BLaER1 treated with 17β-estradiol and CSF1 and Interleukin-3, amounts not matched to agents 10 nM and 100 nM (cell line): ENCODE data around the gene PRR20G.

ENCODE experiments used
- H3K27ac ChIP-seq, 11 experiments: shearing (Covaris generic); formaldehyde crosslinking; 2 replicates each; pipeline ENCODE4 v1.8.1; 2022
- H3K27me3 ChIP-seq, 11 experiments: shearing (Covaris generic); formaldehyde crosslinking; 2 replicates each; pipeline ENCODE4 v1.8.1; 2022
- H3K36me3 ChIP-seq, 11 experiments: shearing (Covaris generic); formaldehyde crosslinking; 2 replicates each; pipeline ENCODE4 v1.8.1; 2022
- H3K4me1 ChIP-seq, 10 experiments: shearing (Covaris generic); formaldehyde crosslinking; 2 replicates each; pipeline ENCODE4 v1.8.1; 2022
- H3K4me2 ChIP-seq, 11 experiments: shearing (Covaris generic); formaldehyde crosslinking; 2 replicates each; pipeline ENCODE4 v1.8.1; 2022
- H3K4me3 ChIP-seq, 10 experiments: shearing (Covaris generic); formaldehyde crosslinking; 2 replicates each; pipeline ENCODE4 v1.8.1; 2022
- H3K9ac ChIP-seq, 11 experiments: shearing (Covaris generic); formaldehyde crosslinking; 2 replicates each; pipeline ENCODE4 v1.8.1; 2022
- H3K9me3 ChIP-seq, 11 experiments: shearing (Covaris generic); formaldehyde crosslinking; replicated peaks in 1 of 11; 2 replicates each; pipeline ENCODE4 v1.8.1; 2022
- H4K20me1 ChIP-seq, 11 experiments: shearing (Covaris generic); formaldehyde crosslinking; 2 replicates each; pipeline ENCODE4 v1.8.1; 2022
- Cebpa-rat ChIP-seq, 11 experiments: shearing (Covaris generic); IDR thresholded peaks; 2 replicates each; pipeline ENCODE4 v1.8.1; 2022

The PRR20G gene

GRCh38 chr3:127291114-127291513 is 3.3 kb upstream of the PRR20G start:
- Histone ChIP-seq H3K9ac (no peak overlapping the region), H3K27ac (no peak overlapping the region)

GRCh38 chr3:127289706-127290575 is 2.1 kb upstream of the PRR20G start:
- Histone ChIP-seq H3K4me3 (no peak overlapping the region), H3K4me1 (peaks cover 0 to 12% (median 5%) of the 10 kb centered on the region in 10 experiments; a peak in 12 of 20 replicates), H3K27ac (no peak overlapping the region)

More at GRCh38 chr3:127291114-127291513, 3.3 kb upstream of the PRR20G start:
- no peaks in the 10 kb centered on the region for H3K27me3 ChIP-seq
- no peaks in the 10 kb centered on the region for H3K36me3 ChIP-seq
- peaks cover 0 to 19% (median 5%) of the 10 kb centered on the region in 10 experiments; a peak in 12 of 20 replicates for H3K4me1 ChIP-seq
- no peak for TF ChIP-seq Cebpa-rat (IDR thresholded peaks at IDR 0.05)
- no peak overlapping the region for H3K4me3 ChIP-seq
- no peaks in the 10 kb centered on the region for H4K20me1 ChIP-seq
- no peak overlapping the region for H3K4me2 ChIP-seq
- peaks cover 0 to 20% (median 10%) of the 10 kb centered on the region in 11 experiments; a peak in 12 of 22 replicates for H3K9me3 ChIP-seq

GRCh38 chr3:127288921-127289705 is 1.3 kb upstream of the PRR20G start:
- Histone ChIP-seq H3K4me3 (no peak overlapping the region), H3K27ac (no peak overlapping the region), H3K4me1 (peaks cover 0 to 12% (median 5%) of the 10 kb centered on the region in 10 experiments; a peak in 12 of 20 replicates), H3K9ac (no peak overlapping the region), H3K27me3 (no peaks in the 10 kb centered on the region), H3K36me3 (no peaks in the 10 kb centered on the region), H3K4me2 (no peak overlapping the region), H3K9me3 (peaks cover 0 to 20% (median 10%) of the 10 kb centered on the region in 11 experiments; a peak in 12 of 22 replicates), H4K20me1 (no peaks in the 10 kb centered on the region)
- TF ChIP-seq Cebpa-rat (IDR thresholded peaks at IDR 0.05): no peak

More at GRCh38 chr3:127289706-127290575, 2.1 kb upstream of the PRR20G start:
- TF ChIP-seq Cebpa-rat (IDR thresholded peaks at IDR 0.05): no peak
- H3K27me3 ChIP-seq: no peaks in the 10 kb centered on the region
- H3K36me3 ChIP-seq: no peaks in the 10 kb centered on the region
- H3K4me2 ChIP-seq: no peak overlapping the region
- no peaks in the 10 kb centered on the region for H4K20me1 ChIP-seq
- peaks cover 0 to 20% (median 10%) of the 10 kb centered on the region in 11 experiments; a peak in 12 of 22 replicates for H3K9me3 ChIP-seq
- H3K9ac ChIP-seq: no peak overlapping the region

- Histone ChIP-seq H3K27me3 (no peaks in the 10 kb centered on the region), H3K27ac (no peak overlapping the region), H3K4me1 (peaks cover 0 to 12% (median 5%) of the 10 kb centered on the region in 10 experiments; a peak in 12 of 20 replicates), H3K9ac (no peak overlapping the region), H3K4me3 (no peak overlapping the region), H4K20me1 (no peaks in the 10 kb centered on the region), H3K36me3 (no peaks in the 10 kb centered on the region), H3K9me3 (peaks cover 0 to 20% (median 10%) of the 10 kb centered on the region in 11 experiments; a peak in 12 of 22 replicates), H3K4me2 (no peak overlapping the region)
- no peak for TF ChIP-seq Cebpa-rat (IDR thresholded peaks at IDR 0.05)
These were observed 497 bp upstream of the PRR20G start for GRCh38 chr3:127288343-127288742.

- Histone ChIP-seq H3K4me2 (peak overlapping the region in 8 of 11 experiments; percentile 4 to 66 (median 26); a peak in 13 of 22 replicates), H3K4me3 (no peak overlapping the region)
These were observed 1.2 kb downstream of the PRR20G start for GRCh38 chr3:127286571-127287140.

GRCh38 chr3:127284258-127284657 is 3.6 kb downstream of the PRR20G start:
- no peak for TF ChIP-seq Cebpa-rat (IDR thresholded peaks at IDR 0.05)
- no peak overlapping the region for H3K27ac ChIP-seq
- H3K27me3 ChIP-seq: no peaks in the 10 kb centered on the region
- H3K9ac ChIP-seq: no peak overlapping the region
- H4K20me1 ChIP-seq: no peaks in the 10 kb centered on the region
- no peaks in the 10 kb centered on the region for H3K36me3 ChIP-seq
- no peak overlapping the region for H3K4me3 ChIP-seq
- H3K4me1 ChIP-seq: peaks cover 0 to 18% (median 5%) of the 10 kb centered on the region in 10 experiments; a peak in 12 of 20 replicates
- no peak overlapping the region for H3K4me2 ChIP-seq
- peaks cover 0 to 15% (median 9%) of the 10 kb centered on the region in 11 experiments; a peak in 11 of 22 replicates for H3K9me3 ChIP-seq

More at GRCh38 chr3:127286571-127287140, 1.2 kb downstream of the PRR20G start:
- TF ChIP-seq Cebpa-rat (IDR thresholded peaks at IDR 0.05): no peak
- Histone ChIP-seq H3K9ac (no peak overlapping the region), H4K20me1 (no peaks in the 10 kb centered on the region), H3K4me1 (peaks cover 0 to 18% (median 5%) of the 10 kb centered on the region in 10 experiments; a peak in 12 of 20 replicates), H3K9me3 (peaks cover 0 to 20% (median 10%) of the 10 kb centered on the region in 11 experiments; a peak in 12 of 22 replicates), H3K27ac (no peak overlapping the region), H3K27me3 (no peaks in the 10 kb centered on the region), H3K36me3 (no peaks in the 10 kb centered on the region)

GRCh38 chr3:127277561-127277960 is 10.3 kb downstream of the PRR20G start:
- Histone ChIP-seq H4K20me1 (no peaks in the 10 kb centered on the region), H3K9ac (no peak overlapping the region), H3K27ac (no peak overlapping the region), H3K4me2 (no peak overlapping the region; a peak in 1 of 22 replicates), H3K4me1 (peaks cover 0 to 19% (median 0%) of the 10 kb centered on the region in 10 experiments; a peak in 5 of 20 replicates), H3K9me3 (peaks cover 30 to 55% (median 44%) of the 10 kb centered on the region in 11 experiments), H3K4me3 (no peak overlapping the region), H3K27me3 (no peaks in the 10 kb centered on the region), H3K36me3 (no peaks in the 10 kb centered on the region)
- no peak for TF ChIP-seq Cebpa-rat (IDR thresholded peaks at IDR 0.05)

GRCh38 chr3:127276995-127277394 is 10.9 kb downstream of the PRR20G start:
- peaks cover 30 to 55% (median 43%) of the 10 kb centered on the region in 11 experiments for H3K9me3 ChIP-seq
- peaks cover 0 to 17% (median 0%) of the 10 kb centered on the region in 10 experiments; a peak in 5 of 20 replicates for H3K4me1 ChIP-seq

More at GRCh38 chr3:127276995-127277394, 10.9 kb downstream of the PRR20G start:
- no peak for TF ChIP-seq Cebpa-rat (IDR thresholded peaks at IDR 0.05)
- no peaks in the 10 kb centered on the region for H3K27me3 ChIP-seq
- no peaks in the 10 kb centered on the region for H3K36me3 ChIP-seq
- H3K9ac ChIP-seq: no peak overlapping the region
- no peak overlapping the region for H3K4me3 ChIP-seq
- no peak overlapping the region for H3K27ac ChIP-seq
- peak overlapping the region in 1 of 11 experiments; percentile 9; a peak in 1 of 22 replicates for H3K4me2 ChIP-seq
- H4K20me1 ChIP-seq: no peaks in the 10 kb centered on the region
